Astrocyte of the cerebellum (primary cell): ENCODE measurements around the gene TM9SF2.
"Not testable (repeated sequence)": the region's sequence is repeated elsewhere in the genome, so short reads cannot be mapped to it uniquely, and the experiment has no call there.

Source experiments
- DNase-seq: peaks from one replicate; pipeline ENCODE4 v3.0.0-alpha.2; 2011; ENCODE audit warnings: low read depth
- H3K4me3 ChIP-seq: 2 replicates; pipeline ENCODE4 v1.5.1; 2011; ENCODE audit warnings: mild to moderate bottlenecking, low read depth, low read length, moderate library complexity
- in situ Hi-C: cut with HindIII; loops from 2 replicates; pipeline ENCODE4 v1.10.0; 2017; ENCODE audit warnings: low sequenced_read_pairs
- TF ChIP-seq, protein P1 (sequence below): IDR thresholded peaks from 2 replicates; pipeline ENCODE4 v1.5.1; 2012; ENCODE audit warnings: low read length, low read depth, moderate library complexity, mild to moderate bottlenecking; ENCODE audit errors: missing control alignments

Gene TM9SF2

GRCh38 chr13:99473515-99473914 is 27.8 kb upstream of the TM9SF2 start:
- TF ChIP-seq, protein P1, sequence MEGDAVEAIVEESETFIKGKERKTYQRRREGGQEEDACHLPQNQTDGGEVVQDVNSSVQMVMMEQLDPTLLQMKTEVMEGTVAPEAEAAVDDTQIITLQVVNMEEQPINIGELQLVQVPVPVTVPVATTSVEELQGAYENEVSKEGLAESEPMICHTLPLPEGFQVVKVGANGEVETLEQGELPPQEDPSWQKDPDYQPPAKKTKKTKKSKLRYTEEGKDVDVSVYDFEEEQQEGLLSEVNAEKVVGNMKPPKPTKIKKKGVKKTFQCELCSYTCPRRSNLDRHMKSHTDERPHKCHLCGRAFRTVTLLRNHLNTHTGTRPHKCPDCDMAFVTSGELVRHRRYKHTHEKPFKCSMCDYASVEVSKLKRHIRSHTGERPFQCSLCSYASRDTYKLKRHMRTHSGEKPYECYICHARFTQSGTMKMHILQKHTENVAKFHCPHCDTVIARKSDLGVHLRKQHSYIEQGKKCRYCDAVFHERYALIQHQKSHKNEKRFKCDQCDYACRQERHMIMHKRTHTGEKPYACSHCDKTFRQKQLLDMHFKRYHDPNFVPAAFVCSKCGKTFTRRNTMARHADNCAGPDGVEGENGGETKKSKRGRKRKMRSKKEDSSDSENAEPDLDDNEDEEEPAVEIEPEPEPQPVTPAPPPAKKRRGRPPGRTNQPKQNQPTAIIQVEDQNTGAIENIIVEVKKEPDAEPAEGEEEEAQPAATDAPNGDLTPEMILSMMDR = no peak
- in situ Hi-C loops = no loop called here
- DNase-seq = no peak
- no peak overlapping the region for H3K4me3 ChIP-seq

DNA sequence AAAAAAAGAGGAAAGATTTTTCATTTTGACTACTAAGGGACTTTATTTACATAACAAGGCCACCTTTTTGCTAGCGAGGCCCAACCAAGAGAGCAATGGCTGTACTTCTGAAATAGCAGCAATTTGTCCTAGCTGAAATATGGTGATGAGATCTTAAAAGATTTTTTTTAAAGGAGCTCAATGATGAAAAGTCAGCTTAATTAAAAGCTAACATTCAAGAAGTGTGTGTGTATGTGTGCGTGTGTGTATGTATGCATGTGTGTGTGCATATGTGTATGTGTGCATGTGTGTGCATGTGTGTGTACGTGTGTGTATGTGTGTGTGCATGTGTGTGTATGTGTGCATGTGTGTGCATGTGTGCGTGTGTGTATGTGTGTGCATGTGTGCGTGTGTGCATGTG is 24.6 kb upstream of the TM9SF2 start:
- in situ Hi-C loops = no loop called here
- no peak overlapping the region for H3K4me3 ChIP-seq
- TF ChIP-seq, protein P1 = no peak
- no peak for DNase-seq

GRCh38 chr13:99477493-99477892 is 23.8 kb upstream of the TM9SF2 start:
- TF ChIP-seq, protein P1 = no peak
- H3K4me3 ChIP-seq = no peak overlapping the region
- no peak for DNase-seq
- in situ Hi-C loops = no loop called here

DNA sequence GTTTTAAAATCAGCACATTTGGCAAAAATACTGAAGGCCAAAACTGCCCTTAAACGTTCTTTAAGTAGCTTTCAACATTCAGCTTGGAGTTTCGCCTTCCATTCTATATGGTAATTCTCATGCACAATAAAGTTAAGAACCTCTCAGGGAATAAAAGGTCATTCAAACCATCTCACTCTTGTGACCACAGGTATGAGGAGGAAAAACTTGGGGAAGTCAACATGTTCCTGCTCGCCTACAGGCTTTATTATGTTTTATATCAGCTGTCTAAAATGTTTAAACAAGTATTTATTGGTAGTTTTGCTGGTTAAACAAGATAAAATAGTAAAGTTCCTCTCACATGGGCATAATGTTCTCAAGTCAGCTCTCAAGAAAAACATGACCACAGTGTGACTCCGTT is 19.9 kb upstream of the TM9SF2 start:
- H3K4me3 ChIP-seq = no peak overlapping the region
- TF ChIP-seq, protein P1 = no peak
- in situ Hi-C loops = no loop called here
- DNase-seq = no peak

DNA sequence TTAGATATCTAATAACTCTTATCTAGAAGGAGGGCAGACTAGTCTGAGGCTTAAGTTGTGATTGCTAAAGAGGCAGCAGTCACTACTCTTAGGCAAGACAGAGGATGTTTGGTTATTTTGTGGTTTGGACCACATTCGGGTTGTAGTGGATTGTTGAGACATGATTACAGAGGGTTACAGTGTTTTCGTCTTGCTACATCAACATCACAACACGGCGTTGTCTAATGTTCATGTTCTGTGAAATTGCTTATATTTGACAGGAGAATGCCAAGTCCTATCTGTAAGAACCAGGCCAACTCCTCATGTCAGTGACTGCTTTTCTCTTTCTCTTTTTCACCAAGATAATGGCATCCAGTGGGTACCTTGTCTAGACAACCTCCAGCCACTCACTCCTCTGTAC is 16.8 kb upstream of the TM9SF2 start:
- in situ Hi-C loops = no loop called here
- DNase-seq = no peak
- TF ChIP-seq, protein P1 = no peak
- no peak overlapping the region for H3K4me3 ChIP-seq

GRCh38 chr13:99486996-99487395 is 14.3 kb upstream of the TM9SF2 start:
- TF ChIP-seq, protein P1 = no peak
- no peak for DNase-seq
- in situ Hi-C loops = no loop called here
- no peak overlapping the region for H3K4me3 ChIP-seq

- in situ Hi-C loops = no loop called here
- no peak for DNase-seq
- H3K4me3 ChIP-seq = no peak overlapping the region
- TF ChIP-seq, protein P1 = no peak
Observed at GRCh38 chr13:99489028-99489427, 12.2 kb upstream of the TM9SF2 start.

DNA sequence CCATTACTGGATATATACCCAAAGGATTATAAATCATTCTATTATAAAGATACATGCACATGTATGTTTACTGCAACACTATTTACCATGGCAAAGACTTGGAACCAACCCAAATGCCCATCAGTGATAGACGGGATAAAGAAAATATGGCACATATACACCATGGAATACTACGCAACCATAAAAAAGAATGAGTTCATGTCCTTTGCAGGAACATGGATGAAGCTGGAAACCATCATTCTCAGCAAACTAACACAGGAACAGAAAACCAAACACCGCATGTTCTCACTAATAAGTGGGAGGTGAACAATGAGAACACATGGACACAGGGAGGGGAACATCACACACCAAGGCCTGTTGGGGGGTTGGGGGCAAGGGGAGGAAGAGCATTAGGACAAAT is 9.5 kb upstream of the TM9SF2 start:
- H3K4me3 ChIP-seq, in situ Hi-C loops, DNase-seq: not testable (repeated sequence)
